NCI-H446 treated with DMSO at 0.1 percent for 48 hours (cell line): ENCODE measurements around the gene FXYD5.
A peak's percentile ranks its signal among the peaks of the same experiment; 100 is the strongest.
"Not testable (repeated sequence)": the region's sequence is repeated elsewhere in the genome, so short reads cannot be mapped to it uniquely, and the experiment has no call there.

Experiments used
- DNase-seq: peaks from one replicate; lab custom pipeline; 2025; lab: John Stamatoyannopoulos, UW

FXYD5 gene

GRCh38 chr19:35138305-35138892 lies 16.1 kb upstream of the FXYD5 start, which contains the start of gene FXYD1:
Gene FXYD1, plus strand, starts transcription at chr19:35138824. Its CDS starts 1,256 bp downstream, at chr19:35140080.
- no peak for DNase-seq

- DNase-seq: no peak
Measured at GRCh38 chr19:35140207-35140961, 14.2 kb upstream of the FXYD5 start.

DNA sequence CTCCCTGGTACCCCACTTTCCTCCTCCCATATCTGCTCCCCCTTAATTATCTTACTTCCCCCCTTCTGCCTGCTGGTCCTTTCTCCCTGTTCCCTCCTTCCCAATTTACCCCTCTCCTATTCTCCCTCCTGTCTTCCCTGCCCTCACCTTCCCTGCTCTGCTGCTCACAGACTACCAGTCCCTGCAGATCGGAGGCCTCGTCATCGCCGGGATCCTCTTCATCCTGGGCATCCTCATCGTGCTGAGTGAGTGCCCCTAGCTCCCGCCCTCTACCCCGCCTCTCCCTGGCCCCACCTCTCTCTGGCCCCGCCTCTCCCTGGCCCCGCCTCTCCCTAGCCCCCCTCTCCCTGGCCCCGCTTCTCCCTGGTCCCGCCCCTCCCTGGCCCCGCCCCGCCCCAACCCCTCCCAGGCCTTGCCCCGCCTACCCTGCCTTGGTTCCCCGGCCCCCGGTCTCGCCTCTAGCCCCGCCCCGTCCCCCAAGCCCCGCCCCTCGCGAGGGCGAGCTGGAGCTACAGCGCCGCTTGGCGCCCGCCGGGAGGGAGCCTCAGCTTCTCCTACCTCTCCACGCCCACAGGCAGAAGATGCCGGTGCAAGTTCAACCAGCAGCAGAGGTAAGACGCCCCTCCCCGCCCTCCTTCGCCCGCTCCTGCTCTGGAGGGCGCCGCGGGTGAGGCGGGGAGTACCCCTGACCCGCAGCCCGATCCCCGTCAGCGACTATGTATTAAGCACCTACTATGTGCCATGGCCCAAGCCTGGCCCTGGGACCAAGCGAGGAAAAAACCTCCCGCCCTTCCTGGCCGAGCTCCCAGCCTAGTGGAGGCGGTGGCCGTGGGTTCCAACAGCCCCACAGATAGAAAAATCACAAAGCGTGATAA lies 13.3 kb upstream of the FXYD5 start:
- peak; percentile 6 for DNase-seq

GRCh38 chr19:35141837-35142605 lies 12.5 kb upstream of the FXYD5 start:
- no peak for DNase-seq

DNA sequence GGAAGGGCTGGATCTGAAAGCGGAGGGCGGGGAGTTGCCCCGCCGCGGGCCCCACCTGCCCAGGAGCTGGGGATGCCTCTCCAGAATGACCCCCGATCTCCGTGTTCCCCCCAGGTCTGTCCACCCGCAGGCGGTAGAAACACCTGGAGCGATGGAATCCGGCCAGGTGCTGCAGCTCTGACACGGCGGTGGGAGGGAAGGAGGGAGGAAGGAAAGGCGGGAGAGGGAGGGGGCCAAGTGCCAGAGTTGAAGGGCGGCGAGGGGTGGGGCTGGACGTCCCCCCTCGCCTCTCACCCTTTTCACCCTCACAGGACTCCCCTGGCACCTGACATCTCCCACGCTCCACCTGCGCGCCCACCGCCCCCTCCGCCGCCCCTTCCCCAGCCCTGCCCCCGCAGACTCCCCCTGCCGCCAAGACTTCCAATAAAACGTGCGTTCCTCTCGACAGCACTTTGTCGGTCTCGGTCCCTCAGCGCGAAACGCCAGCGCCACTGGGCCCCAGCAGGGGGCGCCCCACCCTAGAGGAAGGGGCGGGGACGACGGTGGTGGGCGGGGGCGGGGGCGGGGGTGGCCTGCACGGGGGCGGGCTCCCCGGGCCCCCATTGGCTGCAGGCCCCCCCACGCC lies 11.8 kb upstream of the FXYD5 start:
- no peak for DNase-seq

DNA sequence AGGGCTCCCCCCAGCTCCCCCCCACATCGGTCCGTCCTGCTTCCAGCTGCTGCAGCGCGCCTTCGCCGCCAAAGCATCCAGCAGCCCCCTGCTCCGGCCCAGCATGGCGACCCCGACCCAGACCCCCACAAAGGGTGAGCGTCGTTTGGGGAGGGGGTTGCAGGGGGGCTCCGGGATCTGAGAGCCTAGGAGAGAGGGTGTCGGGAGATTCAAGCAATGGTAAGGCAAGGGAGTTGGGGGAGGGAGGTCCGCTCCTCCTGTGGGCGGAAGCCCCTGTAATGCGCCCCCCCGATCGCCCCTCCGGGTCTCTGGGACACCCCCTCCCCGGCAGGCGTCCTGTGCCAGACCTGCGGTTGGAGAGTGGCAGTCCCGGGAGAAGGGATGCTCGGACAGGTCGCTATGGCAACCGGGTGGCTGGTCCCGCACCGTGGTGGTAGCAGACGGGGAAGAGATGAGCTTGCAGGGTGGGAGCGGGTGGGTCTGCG lies 11.3 kb upstream of the FXYD5 start, which contains the start of gene FXYD7:
Gene FXYD7, plus strand, starts transcription at position 25 of the 485 bp plus-strand sequence. Its CDS starts 79 bp downstream, at position 104.
- no peak for DNase-seq

DNA sequence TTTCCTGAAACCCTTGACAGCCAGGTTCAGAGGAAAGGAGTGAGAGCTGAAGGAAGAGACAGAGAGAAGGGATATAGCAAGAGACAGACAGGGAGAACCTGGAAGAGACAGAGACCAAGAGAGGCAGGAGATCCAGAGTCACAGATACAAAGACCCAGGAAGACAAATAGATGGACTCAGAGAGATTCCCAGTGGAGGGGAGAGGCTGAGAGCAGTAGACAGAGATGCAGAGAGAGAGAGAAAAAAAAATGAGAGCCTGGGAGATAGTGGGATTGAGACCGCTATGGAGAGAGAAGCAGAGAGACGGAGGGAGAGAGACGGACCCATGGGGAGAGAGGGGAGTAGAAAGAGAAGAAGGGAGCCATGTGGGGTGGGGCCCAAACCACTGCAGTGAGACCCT lies 10.7 kb upstream of the FXYD5 start:
- DNase-seq: no peak

DNA sequence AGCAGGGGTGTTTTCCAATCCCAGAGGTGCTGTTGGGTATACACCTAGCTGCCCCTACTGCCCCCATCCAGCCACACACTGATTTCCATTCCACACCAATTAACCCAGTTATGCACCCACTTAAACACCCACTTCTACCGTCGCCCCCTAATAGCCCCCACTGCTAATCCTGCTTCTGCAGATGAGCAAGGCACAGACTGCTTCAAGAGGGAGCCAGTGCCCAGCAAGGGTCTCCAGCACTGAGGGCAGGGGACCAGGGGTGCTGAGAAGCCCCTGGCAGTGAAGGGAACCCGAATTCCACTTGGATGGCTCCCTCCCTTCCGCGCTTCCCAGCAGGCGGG lies 10.3 kb upstream of the FXYD5 start:
- DNase-seq: no peak

GRCh38 chr19:35144600-35145436 lies 9.7 kb upstream of the FXYD5 start:
- DNase-seq: no peak

- DNase-seq: no peak
Measured at GRCh38 chr19:35146746-35147459, 7.6 kb upstream of the FXYD5 start.

GRCh38 chr19:35149463-35149862 lies 5.1 kb upstream of the FXYD5 start:
- DNase-seq: no peak

- DNase-seq: no peak
Measured at GRCh38 chr19:35150445-35150844, 4.1 kb upstream of the FXYD5 start.

DNA sequence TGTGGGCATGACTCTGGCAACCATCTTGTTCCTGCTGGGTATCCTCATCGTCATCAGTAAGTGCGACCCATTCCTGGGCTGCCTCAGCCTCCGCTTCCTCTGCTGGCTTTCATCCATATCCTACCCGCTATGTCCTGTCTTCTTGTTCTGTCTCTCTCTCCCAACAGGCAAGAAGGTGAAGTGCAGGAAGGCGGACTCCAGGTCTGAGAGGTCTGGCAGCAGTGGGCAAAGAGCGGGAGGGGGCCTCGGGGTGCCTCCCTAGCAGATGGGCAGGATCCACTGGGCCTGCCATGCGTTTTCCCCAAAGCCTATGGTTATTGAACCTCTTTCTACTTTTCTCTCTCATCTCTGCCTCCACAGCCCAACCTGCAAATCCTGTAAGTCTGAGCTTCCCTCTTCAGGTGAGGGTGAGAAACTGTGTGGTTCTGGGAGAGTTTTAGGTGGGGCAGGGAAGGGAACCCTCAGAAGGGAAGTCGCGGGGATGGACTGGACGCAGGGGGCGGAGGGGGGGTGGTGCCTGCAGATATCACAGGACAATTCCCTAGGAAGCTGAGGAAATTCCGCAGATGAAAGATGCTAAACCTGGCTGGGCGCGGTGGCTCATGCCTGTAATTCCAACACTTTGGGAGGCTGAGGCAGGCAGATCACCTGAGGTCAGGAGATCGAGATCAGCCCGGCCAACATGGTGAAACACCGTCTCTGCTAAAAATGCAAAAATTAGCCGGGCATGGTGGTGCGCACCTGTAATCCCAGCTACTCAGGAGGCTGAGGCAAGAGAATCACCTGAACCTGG lies 3.1 kb upstream of the FXYD5 start:
- DNase-seq: no peak

DNA sequence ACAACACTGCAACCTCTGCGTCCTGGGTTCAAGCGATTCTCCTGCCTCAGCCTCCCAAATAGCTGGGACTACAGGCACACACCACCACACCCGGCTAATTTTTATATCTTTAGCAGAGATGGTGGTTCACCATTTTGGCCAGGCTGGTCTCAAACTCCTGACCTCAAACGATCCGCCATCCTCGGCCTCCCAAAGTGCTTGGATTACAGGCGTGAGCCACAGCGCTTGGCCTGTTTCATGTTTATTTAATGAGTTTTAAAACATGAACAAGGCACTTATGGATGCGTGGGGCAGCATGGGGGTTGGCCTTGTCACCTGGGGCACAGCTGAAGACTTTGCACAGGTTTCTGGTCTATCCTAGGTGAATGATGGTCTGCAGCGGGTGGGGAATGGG lies 1.4 kb upstream of the FXYD5 start:
- not testable (repeated sequence) for DNase-seq

GRCh38 chr19:35153701-35154524 lies 622 bp upstream of the FXYD5 start:
- no peak for DNase-seq

DNA sequence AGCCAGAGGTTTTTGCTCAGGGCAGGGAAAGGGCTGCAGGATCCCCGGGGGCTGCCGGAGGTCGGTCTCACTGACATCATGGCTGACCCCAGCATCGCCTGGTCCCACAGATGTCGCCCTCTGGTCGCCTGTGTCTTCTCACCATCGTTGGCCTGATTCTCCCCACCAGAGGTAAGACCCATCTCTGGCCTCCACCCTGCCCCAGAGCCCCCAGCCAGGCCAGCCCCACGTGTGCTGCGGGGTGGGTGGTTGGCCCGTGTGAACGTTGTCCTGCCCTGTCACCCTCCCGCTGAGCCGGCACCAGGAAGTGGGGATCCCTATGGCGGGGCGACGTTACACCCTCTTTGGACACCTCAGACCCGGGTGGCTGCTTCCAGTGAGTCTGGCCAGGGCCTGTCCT lies 906 bp downstream of the FXYD5 start:
- DNase-seq: no peak

GRCh38 chr19:35155981-35156672 lies 1.6 kb downstream of the FXYD5 start:
- no peak for DNase-seq

DNA sequence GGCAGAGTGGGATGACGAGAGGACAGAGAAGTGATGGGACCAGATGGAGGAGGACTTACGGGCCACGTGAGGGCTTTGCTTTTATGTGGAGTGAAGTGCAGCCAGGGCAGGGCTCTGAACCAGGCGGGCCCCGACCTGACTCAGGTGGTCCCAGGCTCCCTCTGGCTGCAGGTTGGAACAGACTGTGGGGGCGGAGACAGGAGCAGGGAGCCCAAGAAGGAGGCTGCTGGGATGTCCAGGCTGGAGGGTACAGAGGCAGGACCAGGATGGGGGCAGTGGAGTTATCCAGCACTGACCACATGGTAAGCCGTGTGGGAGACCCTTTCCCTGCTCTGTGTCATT lies 2.1 kb downstream of the FXYD5 start:
- DNase-seq: no peak
